K562 (cell line): ENCODE data around the gene ENG. TPM values are rescaled to one million over a fixed set of nuclear protein-coding genes. Genes with fewer than 3 reads are reported as not detected.

Source experiments
- GATAD2A ChIP-seq: fragments of 450-650 bp; IDR thresholded peaks from 2 replicates; pipeline ENCODE4 v1.6.1; 2017
- HIVEP1 ChIP-seq: fragments of 250-450 bp; sonication (Bioruptor Pico); IDR thresholded peaks from 2 replicates; pipeline ENCODE4 v1.4.0; 2020; ENCODE audit warnings: mild to moderate bottlenecking
- ZBTB40 ChIP-seq, 2 experiments: fragments of 450-650 bp in 1 of 2; sonication (generic) in 1 of 2; formaldehyde crosslinking in 1 of 2; IDR thresholded peaks; 2 replicates each; pipeline versions ENCODE4 v1.7.1 to v1.9.0; 2016 to 2022; ENCODE audit warnings: inconsistent platforms in 1 of 2, mild to moderate bottlenecking in 1 of 2, missing genetic modification reagents in 1 of 2
- ZNF589 ChIP-seq: fragments of 200-800 bp; sonication (Bioruptor generic); IDR thresholded peaks from 2 replicates; pipeline ENCODE4 v1.6.1; 2016; ENCODE audit warnings: low read depth, missing genetic modification characterization, missing compliant biosample characterization
- polyA plus RNA-seq, 8 experiments: library from polyadenylated mRNA; depleted of rRNA in 4 of 8; stranded (reverse) in 5 of 8; unstranded in 3 of 8; fragments of >200 nt; fragmentation: Nextera tagmentation in 2 of 8; fragmentation: Illumina TruSeq in 1 of 8; extraction: Ambion mirVana in 2 of 8; extraction: Trizol in 1 of 8; gene quantifications; 2 replicates each; pipeline versions ENCODE4 v1.2.1 to v1.2.3, GENCODE V29; 2011 to 2014; ENCODE audit warnings: inconsistent platforms in 1 of 8, missing spikeins in 1 of 8
- total RNA-seq, 7 experiments: library from RNA; depleted of rRNA in 6 of 7; stranded (reverse); fragments of >200 nt in 6 of 7; fragmentation: Illumina TruSeq in 2 of 7; extraction: Trizol in 2 of 7; gene quantifications; 2 replicates each; pipeline versions ENCODE4 v1.2.1 to v1.2.3, GENCODE V29; 2011 to 2021; ENCODE audit warnings: low replicate concordance in 1 of 7
- TF ChIP-seq, protein P1 (sequence below): fragments of 450-650 bp; IDR thresholded peaks from 2 replicates; pipeline ENCODE4 v1.6.1; 2016; ENCODE audit warnings: mild to moderate bottlenecking, moderate library complexity

ENG gene
- total and polyA plus RNA-seq, 9 of the 15 experiments (the other 6 are each of a cell fraction or from before 2014, with no cell fraction given) = 0.04 to 0.40 (median 0.14) TPM; not detected in 1

DNA sequence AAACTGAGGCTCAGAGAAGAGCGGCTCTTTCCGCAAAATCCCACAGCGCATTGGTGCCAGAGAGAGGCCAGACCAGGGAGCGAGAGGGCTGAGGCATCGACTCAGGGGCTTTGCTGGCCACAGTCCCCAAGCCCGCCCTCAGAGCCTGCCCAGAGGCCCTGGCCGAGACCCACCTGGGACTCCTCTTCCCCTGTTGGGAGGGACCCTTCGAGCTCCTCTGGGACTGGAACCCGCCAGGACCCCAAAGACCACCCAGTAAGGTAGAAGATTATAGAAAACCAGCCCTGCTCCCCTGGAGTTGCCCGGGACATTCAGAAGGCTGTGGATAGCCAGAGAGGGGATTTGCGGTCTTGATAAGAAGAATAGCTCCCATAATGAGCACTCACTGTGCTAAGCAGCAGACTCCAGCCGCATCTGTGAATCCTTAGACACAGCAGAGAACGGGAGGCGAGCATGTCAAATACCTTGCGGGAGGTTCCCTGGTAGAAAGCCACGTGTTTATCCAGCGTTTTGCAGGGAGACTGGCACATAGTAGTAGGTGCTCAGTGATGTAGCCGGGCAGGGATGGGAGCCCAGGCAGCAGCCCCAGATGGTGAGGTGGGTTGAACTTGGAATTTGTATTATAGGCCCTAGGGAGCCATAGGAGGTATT lies 23.7 kb upstream of the ENG start (continued):
- no peak for TF ChIP-seq HIVEP1 (CRISPR knock-in tag)
- peak; percentile 52; the same call in 1 of the 2 replicates for TF ChIP-seq ZBTB40 (IDR thresholded peaks at IDR 0.05)
- no peak for TF ChIP-seq ZBTB40 (CRISPR knock-in tag; IDR thresholded peaks at IDR 0.05)
- TF ChIP-seq, protein P1, sequence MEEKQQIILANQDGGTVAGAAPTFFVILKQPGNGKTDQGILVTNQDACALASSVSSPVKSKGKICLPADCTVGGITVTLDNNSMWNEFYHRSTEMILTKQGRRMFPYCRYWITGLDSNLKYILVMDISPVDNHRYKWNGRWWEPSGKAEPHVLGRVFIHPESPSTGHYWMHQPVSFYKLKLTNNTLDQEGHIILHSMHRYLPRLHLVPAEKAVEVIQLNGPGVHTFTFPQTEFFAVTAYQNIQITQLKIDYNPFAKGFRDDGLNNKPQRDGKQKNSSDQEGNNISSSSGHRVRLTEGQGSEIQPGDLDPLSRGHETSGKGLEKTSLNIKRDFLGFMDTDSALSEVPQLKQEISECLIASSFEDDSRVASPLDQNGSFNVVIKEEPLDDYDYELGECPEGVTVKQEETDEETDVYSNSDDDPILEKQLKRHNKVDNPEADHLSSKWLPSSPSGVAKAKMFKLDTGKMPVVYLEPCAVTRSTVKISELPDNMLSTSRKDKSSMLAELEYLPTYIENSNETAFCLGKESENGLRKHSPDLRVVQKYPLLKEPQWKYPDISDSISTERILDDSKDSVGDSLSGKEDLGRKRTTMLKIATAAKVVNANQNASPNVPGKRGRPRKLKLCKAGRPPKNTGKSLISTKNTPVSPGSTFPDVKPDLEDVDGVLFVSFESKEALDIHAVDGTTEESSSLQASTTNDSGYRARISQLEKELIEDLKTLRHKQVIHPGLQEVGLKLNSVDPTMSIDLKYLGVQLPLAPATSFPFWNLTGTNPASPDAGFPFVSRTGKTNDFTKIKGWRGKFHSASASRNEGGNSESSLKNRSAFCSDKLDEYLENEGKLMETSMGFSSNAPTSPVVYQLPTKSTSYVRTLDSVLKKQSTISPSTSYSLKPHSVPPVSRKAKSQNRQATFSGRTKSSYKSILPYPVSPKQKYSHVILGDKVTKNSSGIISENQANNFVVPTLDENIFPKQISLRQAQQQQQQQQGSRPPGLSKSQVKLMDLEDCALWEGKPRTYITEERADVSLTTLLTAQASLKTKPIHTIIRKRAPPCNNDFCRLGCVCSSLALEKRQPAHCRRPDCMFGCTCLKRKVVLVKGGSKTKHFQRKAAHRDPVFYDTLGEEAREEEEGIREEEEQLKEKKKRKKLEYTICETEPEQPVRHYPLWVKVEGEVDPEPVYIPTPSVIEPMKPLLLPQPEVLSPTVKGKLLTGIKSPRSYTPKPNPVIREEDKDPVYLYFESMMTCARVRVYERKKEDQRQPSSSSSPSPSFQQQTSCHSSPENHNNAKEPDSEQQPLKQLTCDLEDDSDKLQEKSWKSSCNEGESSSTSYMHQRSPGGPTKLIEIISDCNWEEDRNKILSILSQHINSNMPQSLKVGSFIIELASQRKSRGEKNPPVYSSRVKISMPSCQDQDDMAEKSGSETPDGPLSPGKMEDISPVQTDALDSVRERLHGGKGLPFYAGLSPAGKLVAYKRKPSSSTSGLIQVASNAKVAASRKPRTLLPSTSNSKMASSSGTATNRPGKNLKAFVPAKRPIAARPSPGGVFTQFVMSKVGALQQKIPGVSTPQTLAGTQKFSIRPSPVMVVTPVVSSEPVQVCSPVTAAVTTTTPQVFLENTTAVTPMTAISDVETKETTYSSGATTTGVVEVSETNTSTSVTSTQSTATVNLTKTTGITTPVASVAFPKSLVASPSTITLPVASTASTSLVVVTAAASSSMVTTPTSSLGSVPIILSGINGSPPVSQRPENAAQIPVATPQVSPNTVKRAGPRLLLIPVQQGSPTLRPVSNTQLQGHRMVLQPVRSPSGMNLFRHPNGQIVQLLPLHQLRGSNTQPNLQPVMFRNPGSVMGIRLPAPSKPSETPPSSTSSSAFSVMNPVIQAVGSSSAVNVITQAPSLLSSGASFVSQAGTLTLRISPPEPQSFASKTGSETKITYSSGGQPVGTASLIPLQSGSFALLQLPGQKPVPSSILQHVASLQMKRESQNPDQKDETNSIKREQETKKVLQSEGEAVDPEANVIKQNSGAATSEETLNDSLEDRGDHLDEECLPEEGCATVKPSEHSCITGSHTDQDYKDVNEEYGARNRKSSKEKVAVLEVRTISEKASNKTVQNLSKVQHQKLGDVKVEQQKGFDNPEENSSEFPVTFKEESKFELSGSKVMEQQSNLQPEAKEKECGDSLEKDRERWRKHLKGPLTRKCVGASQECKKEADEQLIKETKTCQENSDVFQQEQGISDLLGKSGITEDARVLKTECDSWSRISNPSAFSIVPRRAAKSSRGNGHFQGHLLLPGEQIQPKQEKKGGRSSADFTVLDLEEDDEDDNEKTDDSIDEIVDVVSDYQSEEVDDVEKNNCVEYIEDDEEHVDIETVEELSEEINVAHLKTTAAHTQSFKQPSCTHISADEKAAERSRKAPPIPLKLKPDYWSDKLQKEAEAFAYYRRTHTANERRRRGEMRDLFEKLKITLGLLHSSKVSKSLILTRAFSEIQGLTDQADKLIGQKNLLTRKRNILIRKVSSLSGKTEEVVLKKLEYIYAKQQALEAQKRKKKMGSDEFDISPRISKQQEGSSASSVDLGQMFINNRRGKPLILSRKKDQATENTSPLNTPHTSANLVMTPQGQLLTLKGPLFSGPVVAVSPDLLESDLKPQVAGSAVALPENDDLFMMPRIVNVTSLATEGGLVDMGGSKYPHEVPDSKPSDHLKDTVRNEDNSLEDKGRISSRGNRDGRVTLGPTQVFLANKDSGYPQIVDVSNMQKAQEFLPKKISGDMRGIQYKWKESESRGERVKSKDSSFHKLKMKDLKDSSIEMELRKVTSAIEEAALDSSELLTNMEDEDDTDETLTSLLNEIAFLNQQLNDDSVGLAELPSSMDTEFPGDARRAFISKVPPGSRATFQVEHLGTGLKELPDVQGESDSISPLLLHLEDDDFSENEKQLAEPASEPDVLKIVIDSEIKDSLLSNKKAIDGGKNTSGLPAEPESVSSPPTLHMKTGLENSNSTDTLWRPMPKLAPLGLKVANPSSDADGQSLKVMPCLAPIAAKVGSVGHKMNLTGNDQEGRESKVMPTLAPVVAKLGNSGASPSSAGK = no peak
- TF ChIP-seq GATAD2A = 0 out of 2 replicates have a peak, but pooled peaks have one; percentile 13
- peak; percentile 62; the same call in 1 of the 2 replicates for TF ChIP-seq ZNF589 (CRISPR knock-in tag)
